Measurements from ENCODE around the gene ATXN2. TPM values are rescaled to one million over a fixed set of nuclear protein-coding genes. Genes with fewer than 3 reads are reported as not detected.

The ATXN2 gene
- total and polyA plus RNA-seq, 2 of the 4 experiments (the other 2 are of a cell fraction): 12.4 to 66.5 TPM

GRCh38 chr12:111458546-111459172 lies 140.5 kb downstream of the ATXN2 start:
- CTCF ChIA-PET: no interaction called here
- 100% methylated on average over 2 of the region's 6 CpGs; no CpG with 5 or more reads in 1 of the 2 experiments for WGBS, 2 experiments (ENCODE audit: extremely low coverage in 2 of 2, insufficient read length in 1 of 2)
- Histone ChIP-seq H2AK9ac (replicated peaks; ENCODE audit: low read depth, low read length, poor library complexity) (no peak overlapping the region), H2BK5ac (ENCODE audit: low read depth, low read length, poor library complexity, severe bottlenecking) (no peak overlapping the region), H3K4ac (ENCODE audit: low read depth, low read length) (peak overlapping the region; percentile 37; the same call in 1 of the 2 replicates), H4K91ac (ENCODE audit: insufficient read depth, low read depth, low read length) (no peak overlapping the region), H3K56ac (ENCODE audit: extremely low read depth, insufficient read depth, low read length) (no peak overlapping the region), H3K9ac (ENCODE audit: low read depth, low read length) (no peak overlapping the region), H3K4me3 (ENCODE audit: insufficient read depth, low read depth, low read length) (no peak overlapping the region), H3K27ac (ENCODE audit: insufficient read depth, low read length) (peak overlapping the region; percentile 37; the same call in 1 of the 2 replicates), H3K18ac (ENCODE audit: low read depth, low read length) (no peak overlapping the region), H3K36me3 (ENCODE audit: control insufficient read depth, insufficient read depth, low read length) (peaks cover 40% of the 10 kb centered on the region), H3K14ac (replicated peaks; ENCODE audit: low read depth, low read length) (0 out of 2 replicates have a peak overlapping the region, but pooled peaks have one; percentile 19), H2AFZ (replicated peaks; ENCODE audit: low read length, poor library complexity) (no peak overlapping the region), H2BK120ac (ENCODE audit: low read depth, low read length) (no peak overlapping the region), H3K79me1 (ENCODE audit: low read depth in 1 of 2, low read length in 2 of 2) (peaks cover 20 to 69% of the 10 kb centered on the region in 2 experiments), H3K9me3 (ENCODE audit: control insufficient read depth, insufficient read depth, low read length) (no peaks in the 10 kb centered on the region), H2BK15ac (ENCODE audit: low read depth, low read length) (no peak overlapping the region), H3K27me3 (ENCODE audit: control insufficient read depth, insufficient read depth, low read length) (no peaks in the 10 kb centered on the region), H4K20me1 (ENCODE audit: insufficient read depth, low read length) (peaks cover 20% of the 10 kb centered on the region), H3K9me1 (ENCODE audit: insufficient read depth, low read length) (peaks cover 16% of the 10 kb centered on the region), H3K23ac (ENCODE audit: low read depth, low read length) (0 out of 2 replicates have a peak overlapping the region, but pooled peaks have one; percentile 19), H2AK5ac (ENCODE audit: low read depth, low read length) (no peak overlapping the region; the same call in 1 of the 2 replicates), H3K4me1 (ENCODE audit: control insufficient read depth, insufficient read depth, low read length) (peaks cover 17% of the 10 kb centered on the region), H2BK20ac (ENCODE audit: low read depth, low read length) (no peak overlapping the region), H3K4me2 (ENCODE audit: low read depth, low read length) (no peak overlapping the region), H4K8ac (ENCODE audit: low read depth in 2 of 2, low read length in 2 of 2) (0 out of 4 replicates have a peak overlapping the region, but pooled peaks of 1 of the 2 experiments have one; percentile 19), H4K5ac (ENCODE audit: low read depth, low read length) (no peak overlapping the region)
- no TSS peak for BruUV-seq (replicated peaks)
- DNase-seq (no peak), ATAC-seq (ENCODE audit: low read depth) (no peak)
- POLR2A ChIA-PET (ENCODE audit: unreplicated experiment): no interaction called here
- dilution Hi-C loops (cut with HindIII; ENCODE audit: low sequenced_read_pairs, unreplicated experiment) (no loop called here), in situ Hi-C loops (cut with MboI; ENCODE audit: low sequenced_read_pairs) (no loop called here), intact Hi-C loops (cut with micrococcal nuclease) (no loop called here)
- TF ChIP-seq RFX5 (IDR thresholded peaks at IDR 0.05; ENCODE audit: low read depth, low read length) (no peak), SMC3 (IDR thresholded peaks at IDR 0.05; ENCODE audit: low read depth, low read length) (no peak), RAD21 (IDR thresholded peaks at IDR 0.05; ENCODE audit: low read length) (no peak), RCOR1 (IDR thresholded peaks at IDR 0.05; ENCODE audit: insufficient replicate concordance, low read length) (no peak), BHLHE40 (IDR thresholded peaks at IDR 0.05; ENCODE audit: low read depth, low read length) (no peak), MAZ (IDR thresholded peaks at IDR 0.05; ENCODE audit: borderline replicate concordance, low read depth, low read length) (no peak), MAFK (IDR thresholded peaks at IDR 0.05; ENCODE audit: low read depth, low read length) (no peak), CTCF (conservative IDR thresholded peaks at IDR 0.05; ENCODE audit: low read depth, low read length) (no peak), FOS (IDR thresholded peaks at IDR 0.05; ENCODE audit: low read depth, low read length) (no peak), CHD1 (IDR thresholded peaks at IDR 0.05; ENCODE audit: low read depth, low read length) (no peak)
- TF ChIP-seq, protein P1, sequence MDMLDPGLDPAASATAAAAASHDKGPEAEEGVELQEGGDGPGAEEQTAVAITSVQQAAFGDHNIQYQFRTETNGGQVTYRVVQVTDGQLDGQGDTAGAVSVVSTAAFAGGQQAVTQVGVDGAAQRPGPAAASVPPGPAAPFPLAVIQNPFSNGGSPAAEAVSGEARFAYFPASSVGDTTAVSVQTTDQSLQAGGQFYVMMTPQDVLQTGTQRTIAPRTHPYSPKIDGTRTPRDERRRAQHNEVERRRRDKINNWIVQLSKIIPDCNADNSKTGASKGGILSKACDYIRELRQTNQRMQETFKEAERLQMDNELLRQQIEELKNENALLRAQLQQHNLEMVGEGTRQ (IDR thresholded peaks at IDR 0.05; ENCODE audit: low read depth, low read length): no peak
